ENCODE data around the gene LONRF2.

DNA sequence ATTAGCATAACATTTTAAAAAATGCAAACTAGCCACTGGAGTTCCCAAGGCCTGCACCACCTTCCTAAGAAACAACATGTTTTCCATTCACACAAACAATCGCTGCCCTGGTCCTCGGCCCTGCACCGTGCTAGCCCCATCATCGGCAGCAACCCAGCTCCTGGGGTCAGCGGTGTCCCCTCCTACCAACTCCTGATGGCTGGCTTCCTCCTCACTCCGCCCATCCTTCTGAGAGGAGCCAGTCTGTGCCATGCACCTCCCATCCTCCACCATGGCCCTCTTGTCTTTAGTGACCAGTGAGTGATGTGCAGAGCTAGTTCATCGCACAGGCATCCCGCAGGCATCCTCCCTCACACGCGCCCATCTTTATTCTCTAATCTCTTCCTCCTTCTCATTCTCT is 81.9 kb downstream of the LONRF2 start:
- TF ChIP-seq, protein P1, sequence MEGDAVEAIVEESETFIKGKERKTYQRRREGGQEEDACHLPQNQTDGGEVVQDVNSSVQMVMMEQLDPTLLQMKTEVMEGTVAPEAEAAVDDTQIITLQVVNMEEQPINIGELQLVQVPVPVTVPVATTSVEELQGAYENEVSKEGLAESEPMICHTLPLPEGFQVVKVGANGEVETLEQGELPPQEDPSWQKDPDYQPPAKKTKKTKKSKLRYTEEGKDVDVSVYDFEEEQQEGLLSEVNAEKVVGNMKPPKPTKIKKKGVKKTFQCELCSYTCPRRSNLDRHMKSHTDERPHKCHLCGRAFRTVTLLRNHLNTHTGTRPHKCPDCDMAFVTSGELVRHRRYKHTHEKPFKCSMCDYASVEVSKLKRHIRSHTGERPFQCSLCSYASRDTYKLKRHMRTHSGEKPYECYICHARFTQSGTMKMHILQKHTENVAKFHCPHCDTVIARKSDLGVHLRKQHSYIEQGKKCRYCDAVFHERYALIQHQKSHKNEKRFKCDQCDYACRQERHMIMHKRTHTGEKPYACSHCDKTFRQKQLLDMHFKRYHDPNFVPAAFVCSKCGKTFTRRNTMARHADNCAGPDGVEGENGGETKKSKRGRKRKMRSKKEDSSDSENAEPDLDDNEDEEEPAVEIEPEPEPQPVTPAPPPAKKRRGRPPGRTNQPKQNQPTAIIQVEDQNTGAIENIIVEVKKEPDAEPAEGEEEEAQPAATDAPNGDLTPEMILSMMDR (IDR thresholded peaks at IDR 0.05; ENCODE audit: insufficient read depth, low read depth, low read length), result no peak
- TF ChIP-seq EZH2 (IDR thresholded peaks at IDR 0.05; ENCODE audit: insufficient read depth, low read length), result no peak

Data from astrocyte (in vitro differentiated cells and primary cell).